ENCODE data around the gene DEXI. TPM values are rescaled to one million over a fixed set of nuclear protein-coding genes. Genes with fewer than 3 reads are reported as not detected.

Gene DEXI
- total RNA-seq, 1 donor, result 34.0 TPM

- Histone ChIP-seq H3K36me3 (ENCODE audit: insufficient read depth, low read length) (peaks cover 26% of the 10 kb centered on the region), H3K9me3 (ENCODE audit: low read depth, low read length) (no peaks in the 10 kb centered on the region), H3K79me2 (ENCODE audit: insufficient read depth, low read length) (peaks cover 63% of the 10 kb centered on the region), H3K4me1 (ENCODE audit: insufficient read depth, low read length) (peaks cover 13% of the 10 kb centered on the region), H3K4me2 (ENCODE audit: insufficient read depth, low read length) (no peak overlapping the region), H3K27ac (ENCODE audit: low read depth, low read length) (no peak overlapping the region), H3K27me3 (ENCODE audit: insufficient read depth, low read length) (no peaks in the 10 kb centered on the region), H2AFZ (ENCODE audit: low read length) (no peak overlapping the region), H3K4me3 (ENCODE audit: insufficient read depth, low read length) (no peak overlapping the region), H4K20me1 (ENCODE audit: insufficient read depth, low read length) (peaks cover 70% of the 10 kb centered on the region)
- DNase-seq (ENCODE audit: insufficient read length, low spot score, missing footprints), result no peak
- TF ChIP-seq, protein P1, sequence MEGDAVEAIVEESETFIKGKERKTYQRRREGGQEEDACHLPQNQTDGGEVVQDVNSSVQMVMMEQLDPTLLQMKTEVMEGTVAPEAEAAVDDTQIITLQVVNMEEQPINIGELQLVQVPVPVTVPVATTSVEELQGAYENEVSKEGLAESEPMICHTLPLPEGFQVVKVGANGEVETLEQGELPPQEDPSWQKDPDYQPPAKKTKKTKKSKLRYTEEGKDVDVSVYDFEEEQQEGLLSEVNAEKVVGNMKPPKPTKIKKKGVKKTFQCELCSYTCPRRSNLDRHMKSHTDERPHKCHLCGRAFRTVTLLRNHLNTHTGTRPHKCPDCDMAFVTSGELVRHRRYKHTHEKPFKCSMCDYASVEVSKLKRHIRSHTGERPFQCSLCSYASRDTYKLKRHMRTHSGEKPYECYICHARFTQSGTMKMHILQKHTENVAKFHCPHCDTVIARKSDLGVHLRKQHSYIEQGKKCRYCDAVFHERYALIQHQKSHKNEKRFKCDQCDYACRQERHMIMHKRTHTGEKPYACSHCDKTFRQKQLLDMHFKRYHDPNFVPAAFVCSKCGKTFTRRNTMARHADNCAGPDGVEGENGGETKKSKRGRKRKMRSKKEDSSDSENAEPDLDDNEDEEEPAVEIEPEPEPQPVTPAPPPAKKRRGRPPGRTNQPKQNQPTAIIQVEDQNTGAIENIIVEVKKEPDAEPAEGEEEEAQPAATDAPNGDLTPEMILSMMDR (IDR thresholded peaks at IDR 0.05; ENCODE audit: extremely low read depth, low read depth, low read length), result no peak
Observed at GRCh38 chr16:10932959-10933710, 9.1 kb downstream of the DEXI start.

DNA sequence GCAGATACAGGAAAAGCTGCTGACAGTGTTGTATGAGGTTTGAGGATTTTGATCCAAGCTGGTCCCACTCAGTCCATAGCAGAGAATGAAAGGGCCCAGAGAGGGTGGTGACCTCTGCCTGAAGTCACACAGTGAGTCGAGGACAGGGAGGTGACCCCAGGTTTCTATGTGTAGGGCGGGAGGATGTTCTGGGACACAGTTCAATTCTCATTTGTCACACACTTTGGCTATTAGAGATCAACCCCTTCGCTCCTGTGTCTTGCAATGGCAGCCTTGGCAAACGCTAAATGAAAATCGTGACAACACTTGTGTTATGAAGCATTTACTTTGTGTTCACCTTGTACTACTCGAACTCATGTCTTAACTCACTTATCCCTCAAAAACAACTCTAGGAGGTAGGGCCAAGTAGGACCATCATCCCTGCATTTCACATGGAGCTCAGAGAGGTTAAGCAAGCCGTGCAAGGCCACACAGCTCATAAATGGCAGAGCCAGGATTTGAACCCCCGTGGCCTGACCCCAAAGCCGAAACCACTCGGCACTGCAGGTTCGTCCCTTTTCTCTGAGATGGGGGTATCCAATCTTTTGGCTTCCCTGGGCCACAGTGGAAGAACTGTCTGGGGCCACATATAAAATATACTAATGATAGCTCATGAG, 10.2 kb downstream of the DEXI start:
- Histone ChIP-seq H3K4me1 (ENCODE audit: insufficient read depth, low read length) (peaks cover 2% of the 10 kb centered on the region), H3K27me3 (ENCODE audit: insufficient read depth, low read length) (no peaks in the 10 kb centered on the region), H2AFZ (ENCODE audit: low read length) (no peak overlapping the region), H3K79me2 (ENCODE audit: insufficient read depth, low read length) (peaks cover 53% of the 10 kb centered on the region), H3K4me2 (ENCODE audit: insufficient read depth, low read length) (no peak overlapping the region), H4K20me1 (ENCODE audit: insufficient read depth, low read length) (peaks cover 63% of the 10 kb centered on the region), H3K4me3 (ENCODE audit: insufficient read depth, low read length) (no peak overlapping the region), H3K36me3 (ENCODE audit: insufficient read depth, low read length) (peaks cover 31% of the 10 kb centered on the region), H3K9me3 (ENCODE audit: low read depth, low read length) (no peaks in the 10 kb centered on the region), H3K27ac (ENCODE audit: low read depth, low read length) (no peak overlapping the region)
- no peak for DNase-seq (ENCODE audit: insufficient read length, low spot score, missing footprints)
- TF ChIP-seq, protein P1 (IDR thresholded peaks at IDR 0.05; ENCODE audit: extremely low read depth, low read depth, low read length), result no peak

- Histone ChIP-seq H3K27ac (ENCODE audit: low read depth, low read length) (no peak overlapping the region), H3K27me3 (ENCODE audit: insufficient read depth, low read length) (no peaks in the 10 kb centered on the region), H2AFZ (ENCODE audit: low read length) (no peak overlapping the region), H3K36me3 (ENCODE audit: insufficient read depth, low read length) (peaks cover 36% of the 10 kb centered on the region), H4K20me1 (ENCODE audit: insufficient read depth, low read length) (peaks cover 57% of the 10 kb centered on the region), H3K9me3 (ENCODE audit: low read depth, low read length) (no peaks in the 10 kb centered on the region), H3K79me2 (ENCODE audit: insufficient read depth, low read length) (peaks cover 43% of the 10 kb centered on the region), H3K4me1 (ENCODE audit: insufficient read depth, low read length) (no peaks in the 10 kb centered on the region), H3K4me2 (ENCODE audit: insufficient read depth, low read length) (no peak overlapping the region), H3K4me3 (ENCODE audit: insufficient read depth, low read length) (no peak overlapping the region)
- TF ChIP-seq, protein P1 (IDR thresholded peaks at IDR 0.05; ENCODE audit: extremely low read depth, low read depth, low read length), result no peak
- DNase-seq (ENCODE audit: insufficient read length, low spot score, missing footprints), result no peak
Observed at GRCh38 chr16:10931134-10931533, 11.1 kb downstream of the DEXI start.

DNA sequence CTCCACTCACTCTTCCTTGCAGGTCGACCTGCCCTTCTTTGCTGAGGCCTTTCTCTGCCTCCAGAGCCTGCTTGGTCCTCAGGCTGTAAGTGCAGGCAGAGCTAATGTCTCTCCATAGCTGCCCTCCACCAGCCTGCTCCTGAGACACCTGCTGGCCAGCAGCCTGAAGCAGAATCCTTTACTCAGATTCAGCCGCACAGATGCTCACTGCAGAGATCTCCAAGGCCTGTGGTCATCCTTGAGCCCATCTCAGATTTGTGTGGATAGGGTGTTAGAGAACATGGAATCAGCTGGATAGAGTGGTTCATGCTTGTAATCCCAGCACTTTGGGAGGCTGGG, 11.5 kb downstream of the DEXI start:
- Histone ChIP-seq H3K4me2 (ENCODE audit: insufficient read depth, low read length) (no peak overlapping the region), H4K20me1 (ENCODE audit: insufficient read depth, low read length) (peaks cover 55% of the 10 kb centered on the region), H3K79me2 (ENCODE audit: insufficient read depth, low read length) (peaks cover 39% of the 10 kb centered on the region), H3K4me3 (ENCODE audit: insufficient read depth, low read length) (no peak overlapping the region), H3K4me1 (ENCODE audit: insufficient read depth, low read length) (no peaks in the 10 kb centered on the region), H3K27me3 (ENCODE audit: insufficient read depth, low read length) (no peaks in the 10 kb centered on the region), H3K36me3 (ENCODE audit: insufficient read depth, low read length) (peaks cover 36% of the 10 kb centered on the region), H2AFZ (ENCODE audit: low read length) (no peak overlapping the region), H3K27ac (ENCODE audit: low read depth, low read length) (no peak overlapping the region), H3K9me3 (ENCODE audit: low read depth, low read length) (no peaks in the 10 kb centered on the region)
- TF ChIP-seq, protein P1 (IDR thresholded peaks at IDR 0.05; ENCODE audit: extremely low read depth, low read depth, low read length), result no peak
- DNase-seq (ENCODE audit: insufficient read length, low spot score, missing footprints), result no peak
